A549 (cell line): ENCODE data around the gene NAT16. TPM values are rescaled to one million over a fixed set of nuclear protein-coding genes. Genes with fewer than 3 reads are reported as not detected.
"Not testable (repeated sequence)": the region's sequence is repeated elsewhere in the genome, so short reads cannot be mapped to it uniquely, and the experiment has no call there.

Experiments
- ATAC-seq, 2 experiments: fragments of 200-7000 bp in 1 of 2; fragments of >200 bp in 1 of 2; cut with Nextera tagmentation in 1 of 2; cut with Tn5 transposase in 1 of 2; 3 replicates each; pipeline versions ENCODE4 v1.8.0 to v1.9.1; 2018 to 2020; ENCODE audit warnings: mild to moderate bottlenecking in 1 of 2, moderate library complexity in 1 of 2
- CTCF ChIA-PET: fragments of 300-600 bp; sonication (Branson Sonifier 250); formaldehyde crosslinking; extraction: SDS; loops from one replicate; lab custom pipeline; 2021; ENCODE audit warnings: antibody characterized with exemption, inconsistent platforms; lab: Yijun Ruan, JAX
- POLR2A ChIA-PET: fragments of 350-600 bp; formaldehyde crosslinking; extraction: SDS; loops from one replicate; lab custom pipeline; 2021; ENCODE audit warnings: antibody characterized with exemption, inconsistent platforms; lab: Yijun Ruan, JAX
- DNase-seq, 2 experiments: peaks; one replicate each; pipeline versions ENCODE4 v3.0.0 to v3.0.0-alpha.2; 2011 to 2016; ENCODE audit warnings: low read depth in 1 of 2, low spot score in 1 of 2
- FAIRE-seq: peaks from 2 replicates; lab custom pipeline; 2011; peaks lifted over from hg19 to GRCh38; lab: Jason Lieb, UNC
- H3K27ac ChIP-seq, 2 experiments: fragments of >200 bp; sonication (Bioruptor Twin); formaldehyde crosslinking; 3 replicates each; pipeline ENCODE4 v1.5.1; 2016 to 2017
- H3K4me1 ChIP-seq: fragments of >200 bp; sonication (Bioruptor Twin); formaldehyde crosslinking; 3 replicates; pipeline ENCODE4 v1.6.1; 2016
- H3K4me2 ChIP-seq: fragments of >200 bp; sonication (Bioruptor Twin); formaldehyde crosslinking; 3 replicates; pipeline ENCODE4 v1.6.1; 2016
- H3K4me3 ChIP-seq: fragments of >200 bp; sonication (Bioruptor Twin); formaldehyde crosslinking; 3 replicates; pipeline ENCODE4 v1.5.1; 2016
- H3K9me3 ChIP-seq: fragments of >200 bp; sonication (Bioruptor Twin); formaldehyde crosslinking; 3 replicates; pipeline ENCODE4 v1.6.1; 2016
- CBX8 ChIP-seq: fragments of 200-600 bp; sonication (generic); IDR thresholded peaks from 2 replicates; pipeline ENCODE4 v1.6.1; 2016
- EHF ChIP-seq: fragments of 250-450 bp; sonication (Bioruptor Pico); IDR thresholded peaks from 2 replicates; pipeline ENCODE4 v1.5.0; 2020; ENCODE audit warnings: mild to moderate bottlenecking
- EHMT2 ChIP-seq: fragments of 200-600 bp; sonication (generic); IDR thresholded peaks from 2 replicates; pipeline ENCODE4 v1.6.1; 2016; ENCODE audit warnings: antibody characterized with exemption, low read depth, mild to moderate bottlenecking, moderate library complexity
- EP300 ChIP-seq, 2 experiments: fragments of >200 bp; sonication (Bioruptor Twin); formaldehyde crosslinking; IDR thresholded peaks; 2 replicates in 1 of 2; 3 replicates in 1 of 2; pipeline ENCODE4 v1.6.1; 2016 to 2017
- FOSB ChIP-seq: fragments of 250-450 bp; sonication (Bioruptor Pico); IDR thresholded peaks from 2 replicates; pipeline ENCODE4 v1.5.0; 2020; ENCODE audit warnings: mild to moderate bottlenecking, moderate library complexity
- FOXS1 ChIP-seq: fragments of 250-450 bp; sonication (Bioruptor Pico); IDR thresholded peaks from 2 replicates; pipeline ENCODE4 v1.5.0; 2020; ENCODE audit warnings: mild to moderate bottlenecking, moderate library complexity
- HOXA7 ChIP-seq: fragments of 250-450 bp; sonication (Bioruptor Pico); IDR thresholded peaks from 2 replicates; pipeline ENCODE4 v1.5.0; 2020; ENCODE audit warnings: mild to moderate bottlenecking, moderate library complexity
- JUN ChIP-seq, 2 experiments: fragments of >200 bp; sonication (Bioruptor Twin); formaldehyde crosslinking; IDR thresholded peaks; 2 replicates in 1 of 2; 3 replicates in 1 of 2; pipeline ENCODE4 v1.6.1; 2016 to 2017
- KDM5A ChIP-seq: fragments of 200-600 bp; sonication (generic); IDR thresholded peaks from 2 replicates; pipeline ENCODE4 v1.6.1; 2016; ENCODE audit warnings: antibody characterized with exemption, mild to moderate bottlenecking
- PHF8 ChIP-seq: fragments of 200-600 bp; sonication (generic); IDR thresholded peaks from 2 replicates; pipeline ENCODE4 v1.6.1; 2016; ENCODE audit warnings: low read depth, mild to moderate bottlenecking, antibody characterized with exemption, moderate library complexity, borderline replicate concordance
- RNF2 ChIP-seq: fragments of 200-600 bp; sonication (generic); IDR thresholded peaks from 2 replicates; pipeline ENCODE4 v1.6.1; 2016; ENCODE audit warnings: low read depth, mild to moderate bottlenecking, antibody characterized with exemption, moderate library complexity, borderline replicate concordance
- TFCP2L1 ChIP-seq: fragments of 250-450 bp; sonication (Bioruptor Pico); IDR thresholded peaks from 2 replicates; pipeline ENCODE4 v1.5.0; 2021; ENCODE audit warnings: mild to moderate bottlenecking
- ZC3H11A ChIP-seq: fragments of 450-650 bp; IDR thresholded peaks from 2 replicates; pipeline ENCODE4 v1.6.1; 2014; ENCODE audit warnings: antibody characterized with exemption, mild to moderate bottlenecking
- WGBS: methylation state at CpG from one replicate; pipeline ENCODE4 v1.1.6; 2017; ENCODE audit errors: missing lambda C conversion rate; 5-methylcytosine and 5-hydroxymethylcytosine counted together
- polyA plus RNA-seq, 4 experiments: library from polyadenylated mRNA; depleted of rRNA in 3 of 4; stranded (reverse); fragments of >200 nt; fragmentation: RNase III in 1 of 4; extraction: RNeasy Plus Mini Kit Qiagen cat#74134 plus additional on column Dnase treatment in 1 of 4; gene quantifications; 2 replicates in 3 of 4; 3 replicates in 1 of 4; pipeline ENCODE4 v1.2.3, GENCODE V29; 2011 to 2017

NAT16 gene
- polyA plus RNA-seq, 2 of the 4 experiments (the other 2 are of a cell fraction) = 0.05 to 0.12 TPM

DNA sequence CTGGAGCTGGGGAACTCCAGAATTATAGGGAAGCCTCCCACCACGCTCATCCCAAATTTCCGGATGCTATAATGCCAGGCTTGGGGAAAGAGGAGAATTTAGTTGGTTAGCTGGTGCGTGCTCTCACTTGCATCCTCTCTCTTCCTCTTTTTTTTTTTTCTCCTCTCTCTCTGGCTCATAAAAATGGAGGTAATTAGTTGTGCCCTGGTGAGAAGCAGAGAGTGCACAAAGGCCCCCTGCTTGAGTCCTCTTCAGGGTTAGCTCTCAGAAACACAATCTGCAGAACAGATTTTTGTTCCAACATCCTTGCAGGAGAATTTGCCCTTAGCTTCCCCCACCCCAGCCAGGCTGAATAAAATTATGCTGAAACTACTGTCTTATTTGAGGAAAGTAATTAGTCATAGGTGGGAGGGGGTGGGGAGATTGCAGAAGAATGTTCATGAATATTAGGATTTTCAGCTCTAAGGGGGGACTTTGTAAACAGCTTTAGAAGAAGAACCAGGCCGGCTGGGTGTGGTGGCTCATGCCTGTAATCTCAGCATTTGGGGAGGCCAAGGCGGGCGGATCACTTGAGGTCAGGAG lies 45.6 kb downstream of the NAT16 start (continued):
- TF ChIP-seq FOSB (CRISPR knock-in tag) (0 out of 2 replicates have a peak, but pooled peaks have one; percentile 39), EHMT2 (no peak), CBX8 (no peak), TFCP2L1 (0 out of 2 replicates have a peak, but pooled peaks have one; percentile 68), EP300 (IDR thresholded peaks at IDR 0.05) (no peak), RNF2 (no peak)
- TF ChIP-seq, all 56 proteins: peak for 5

DNA sequence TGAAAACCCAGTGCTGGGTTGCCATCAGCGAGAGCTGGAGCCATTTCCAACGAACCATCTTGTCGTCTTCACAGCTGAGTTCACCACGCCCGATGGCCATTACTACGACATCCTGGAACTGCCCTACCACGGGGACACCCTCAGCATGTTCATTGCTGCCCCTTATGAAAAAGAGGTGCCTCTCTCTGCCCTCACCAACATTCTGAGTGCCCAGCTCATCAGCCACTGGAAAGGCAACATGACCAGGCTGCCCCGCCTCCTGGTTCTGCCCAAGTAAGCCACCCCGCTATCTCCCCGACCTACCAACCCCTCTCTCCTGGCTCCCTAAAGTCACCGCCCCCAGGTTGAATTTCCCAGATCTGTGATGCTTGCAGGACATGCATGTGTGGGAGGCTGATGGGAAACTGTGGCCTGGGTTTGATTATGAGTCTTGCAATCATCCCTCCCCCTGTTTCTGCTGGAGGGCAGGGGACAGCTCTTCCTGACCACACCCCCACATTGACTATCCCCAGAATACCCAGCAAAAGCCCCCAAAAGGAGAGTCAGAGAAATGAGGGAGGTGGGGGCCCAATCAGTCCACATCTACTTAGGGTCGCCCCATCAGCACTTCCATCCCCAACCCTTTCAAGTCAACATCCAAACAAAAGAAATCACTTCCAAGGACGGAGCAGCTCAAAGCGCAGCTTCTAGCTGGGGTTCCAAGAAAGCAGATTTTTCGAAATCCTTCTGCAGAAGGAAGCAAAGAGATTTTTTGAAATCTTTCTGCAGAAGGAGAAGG lies 46.3 kb downstream of the NAT16 start:
- ATAC-seq = peak in 1 of 2 experiments; percentile 1; a peak in 3 of 6 replicates

DNA sequence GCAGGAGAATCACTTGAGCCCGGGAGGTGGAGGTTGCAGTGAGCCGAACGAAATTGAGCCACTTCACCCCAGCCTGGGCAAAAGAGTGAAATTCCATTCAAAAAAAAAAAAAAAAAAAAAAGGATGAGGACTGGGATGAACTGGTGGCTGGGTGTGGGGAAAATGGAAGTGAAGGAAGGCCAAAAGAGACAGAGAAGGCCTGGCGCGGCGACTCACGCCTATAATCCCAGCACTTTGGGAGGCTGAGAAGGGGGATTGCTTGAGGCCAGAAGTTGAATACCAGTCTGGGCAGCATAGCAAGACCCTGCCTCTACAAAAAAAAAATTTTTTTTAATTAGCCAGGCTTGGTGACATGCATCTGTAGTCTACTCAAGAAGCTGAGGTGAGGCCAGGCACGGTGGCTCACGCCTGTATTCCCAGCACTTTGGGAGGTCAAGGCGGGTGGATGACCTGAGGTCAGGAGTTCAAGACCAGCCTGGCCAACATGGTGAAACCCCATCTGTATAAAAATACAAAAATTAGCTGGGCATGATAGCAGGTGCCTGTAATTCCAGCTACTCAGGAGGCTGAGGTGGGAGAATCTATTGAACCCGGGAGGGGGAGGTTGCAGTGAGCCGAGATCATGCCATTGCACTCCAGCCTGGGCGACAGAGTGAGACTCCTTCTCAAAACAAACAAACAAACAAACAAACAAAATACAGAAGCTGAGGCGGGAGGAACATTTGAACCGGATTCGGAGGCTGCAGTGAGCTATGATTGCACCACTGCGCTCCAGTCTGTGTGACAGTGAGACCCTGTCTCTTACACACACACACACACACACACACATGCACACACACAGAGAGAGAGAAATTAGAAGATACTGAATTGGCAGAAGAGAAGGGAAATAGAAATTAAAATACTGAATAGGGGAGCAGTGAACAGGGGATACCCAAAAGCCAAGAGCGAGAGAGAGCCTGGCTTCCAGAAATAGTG lies 47.2 kb downstream of the NAT16 start:
- DNase-seq, POLR2A ChIA-PET, H3K9me3 ChIP-seq, FAIRE-seq, ATAC-seq, H3K4me3 ChIP-seq: not testable (repeated sequence)
- Histone ChIP-seq H3K4me1 (peaks cover 87% of the 10 kb centered on the region), H3K27ac (peak overlapping the region in 1 of 2 experiments; percentile 63; a peak in 3 of 6 replicates), H3K4me2 (peak overlapping the region; percentile 53)
- CTCF ChIA-PET = interaction anchor here (0.7 to 32.8 kb wide), 9 partner anchors 8 to 238 kb away, joined by 3 to 600 read pairs (median 15); partner anchors contain the start of genes ACHE and SERPINE1
- 85% methylated on average over 18 of the region's 18 CpGs for WGBS
- peak; percentile 59 for TF ChIP-seq FOSB (CRISPR knock-in tag)

More for the DNA sequence above, 46.3 kb downstream of the NAT16 start:
- H3K27ac ChIP-seq = peak overlapping the region in 1 of 2 experiments; percentile 63; a peak in 4 of 6 replicates
- no peak for DNase-seq
- peak overlapping the region; percentile 53 for H3K4me2 ChIP-seq
- CTCF ChIA-PET = interaction anchor here (0.6 to 32.8 kb wide), 15 partner anchors 9 to 239 kb away, joined by 3 to 600 read pairs (median 4); partner anchors contain the start of genes ACHE and SERPINE1
- peak; percentile 42; the same call in 1 of the 2 replicates for TF ChIP-seq HOXA7 (CRISPR knock-in tag)
- TF ChIP-seq FOXS1 (CRISPR knock-in tag) = no peak
- TF ChIP-seq JUN (IDR thresholded peaks at IDR 0.05) = 0 out of 5 replicates have a peak, but pooled peaks of 1 of the 2 experiments have one; percentile 21
- 0 out of 2 replicates have a peak, but pooled peaks have one; percentile 66 for TF ChIP-seq TFCP2L1
- no peak for TF ChIP-seq EHF (CRISPR knock-in tag)
- no peaks in the 10 kb centered on the region for H3K9me3 ChIP-seq
- no peak overlapping the region for H3K4me3 ChIP-seq
- WGBS = 81% methylated on average over 15 of the region's 15 CpGs
- POLR2A ChIA-PET = no interaction called here
- FAIRE-seq = no peak
- peaks cover 89% of the 10 kb centered on the region for H3K4me1 ChIP-seq

DNA sequence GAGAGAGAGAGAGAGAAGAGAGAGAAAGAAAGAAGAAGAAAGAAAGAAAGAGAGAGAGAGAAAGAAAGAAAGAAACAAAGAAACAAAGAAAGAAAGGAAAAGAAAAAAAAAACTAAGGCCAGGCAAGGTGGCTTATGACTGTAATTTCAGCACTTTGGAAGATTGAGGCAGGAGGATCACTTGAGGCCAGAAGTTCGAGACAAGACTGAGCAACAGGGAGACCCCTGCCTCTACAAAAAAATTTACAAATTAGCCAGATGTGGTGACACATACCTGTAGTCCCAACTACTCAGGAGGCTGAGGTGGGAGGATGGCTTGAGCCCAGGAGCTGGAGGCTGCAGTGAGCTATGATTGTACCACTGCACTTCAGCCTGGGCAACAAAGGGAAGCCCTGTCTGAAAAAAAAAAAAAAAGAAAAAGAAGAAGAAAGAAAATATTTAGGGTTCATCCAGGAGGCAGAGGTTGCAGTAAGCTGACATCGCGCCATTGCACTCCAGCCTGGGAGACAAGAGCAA lies 50.4 kb downstream of the NAT16 start:
- peak overlapping the region; percentile 94 for H3K4me2 ChIP-seq
- peak overlapping the region; percentile 63 for H3K4me3 ChIP-seq
- DNase-seq = no peak
- H3K27ac ChIP-seq = peak overlapping the region; percentile 34 to 94; a peak in 4 of 6 replicates
- TF ChIP-seq PHF8 = no peak
- no peak for TF ChIP-seq KDM5A
- no peak for TF ChIP-seq ZC3H11A
- 0 out of 5 replicates have a peak, but pooled peaks of 1 of the 2 experiments have one; percentile 46 for TF ChIP-seq JUN (IDR thresholded peaks at IDR 0.05)
- ATAC-seq = no peak
- ChIA-PET CTCF (interaction anchor here (0.7 to 32.8 kb wide), 8 partner anchors 8 to 250 kb away, joined by 3 to 600 read pairs (median 5); no protein-coding TSS in a partner anchor), POLR2A (interaction anchor here (0.7 to 1.2 kb wide), 2 partner anchors 11 to 28 kb away, joined by 3 read pairs; no protein-coding TSS in a partner anchor)
- no peaks in the 10 kb centered on the region; the same call in 2 of the 3 replicates for H3K9me3 ChIP-seq
- no peak for FAIRE-seq
- peaks cover 79% of the 10 kb centered on the region for H3K4me1 ChIP-seq
- WGBS = 91% methylated on average over 3 of the region's 3 CpGs
